Activated naive CD4-positive, alpha-beta T cell (primary cell): ENCODE measurements around the gene NSUN2.
"Not testable (repeated sequence)": the region's sequence is repeated elsewhere in the genome, so short reads cannot be mapped to it uniquely, and the experiment has no call there.

Source experiments
- DNase-seq, 4 experiments: peaks; one replicate each; lab custom pipeline; 2025; lab: John Stamatoyannopoulos, UW

NSUN2 gene

DNA sequence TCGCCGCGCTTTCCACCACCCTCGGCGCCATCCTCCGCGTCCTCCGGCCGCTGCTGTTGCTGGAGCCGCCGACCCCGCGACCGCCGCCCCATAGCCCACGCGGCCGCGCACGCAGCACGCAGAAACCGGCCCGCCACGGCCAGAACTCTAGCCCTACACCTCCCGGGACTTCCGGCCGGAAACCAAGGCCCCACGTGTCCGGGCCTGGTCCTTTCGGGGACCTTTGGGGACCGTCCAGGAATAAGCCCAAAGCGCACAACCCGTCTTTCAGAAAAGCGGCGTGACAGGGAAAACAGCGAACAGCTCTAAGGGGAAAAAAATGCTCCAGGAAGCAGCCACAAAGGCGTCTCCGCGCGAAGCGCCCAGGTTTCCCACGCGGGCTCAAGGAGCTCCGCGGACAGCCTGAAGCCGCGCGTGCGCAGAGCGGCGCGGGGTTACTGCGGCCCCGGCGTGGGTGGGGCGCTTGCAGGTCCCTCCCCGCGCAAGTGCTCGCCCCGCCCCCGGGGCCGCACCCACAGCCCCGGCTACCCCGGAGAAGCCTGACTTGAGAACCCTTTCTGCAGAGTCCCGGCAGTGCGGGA lies at the start of gene NSUN2, which contains the start of gene SRD5A1:
Gene NSUN2 (minus strand): TSS at position 157 of the 581 bp plus-strand sequence. CDS start 65 bp downstream, at position 92.
Gene SRD5A1 (plus strand): TSS at position 553 of the 581 bp plus-strand sequence. CDS start 137 bp downstream, outside the sequence.
- DNase-seq = peak; percentile 79 to 89 (median 87)

DNA sequence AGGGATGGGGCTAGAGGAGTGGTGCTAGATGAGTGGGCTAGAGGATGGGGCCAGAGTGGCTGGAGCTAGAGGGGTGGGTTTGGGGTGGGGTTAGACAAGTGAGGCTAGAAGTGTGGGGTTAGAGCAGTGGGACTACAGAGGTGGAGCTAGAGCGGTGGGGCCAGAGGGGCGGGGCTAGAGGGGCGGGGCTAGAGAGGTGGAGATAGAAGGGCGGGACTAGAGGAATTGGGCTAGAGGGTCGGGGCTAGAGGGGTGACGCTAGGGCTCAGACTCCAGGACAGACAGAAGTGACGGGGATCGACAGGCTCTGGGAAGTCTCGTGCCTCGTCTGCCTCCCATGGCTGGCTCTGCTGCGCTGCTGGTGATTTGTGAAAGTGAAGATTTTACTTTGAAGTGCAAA lies 49.4 kb upstream of the NSUN2 start:
- no peak for DNase-seq

DNA sequence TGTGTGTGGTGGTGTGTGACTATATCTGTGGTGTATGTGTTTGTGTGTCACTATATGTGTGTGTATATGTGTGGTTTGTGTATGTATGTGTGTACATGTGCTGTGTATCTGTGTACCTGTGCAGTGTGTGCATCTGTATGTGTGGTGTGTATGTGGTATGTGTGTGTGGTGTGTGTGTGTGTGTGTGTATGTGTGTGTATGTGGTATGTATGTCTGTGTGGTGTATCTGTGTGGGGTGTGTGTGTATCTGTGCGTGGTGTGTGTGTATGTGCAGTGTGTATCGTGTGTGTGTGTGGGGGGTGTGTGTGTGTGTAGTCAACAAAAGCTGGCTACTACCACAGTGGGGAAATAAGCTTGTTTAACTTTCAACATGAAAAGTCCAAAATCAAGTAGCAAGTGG lies 48.8 kb upstream of the NSUN2 start:
- DNase-seq = no peak

DNA sequence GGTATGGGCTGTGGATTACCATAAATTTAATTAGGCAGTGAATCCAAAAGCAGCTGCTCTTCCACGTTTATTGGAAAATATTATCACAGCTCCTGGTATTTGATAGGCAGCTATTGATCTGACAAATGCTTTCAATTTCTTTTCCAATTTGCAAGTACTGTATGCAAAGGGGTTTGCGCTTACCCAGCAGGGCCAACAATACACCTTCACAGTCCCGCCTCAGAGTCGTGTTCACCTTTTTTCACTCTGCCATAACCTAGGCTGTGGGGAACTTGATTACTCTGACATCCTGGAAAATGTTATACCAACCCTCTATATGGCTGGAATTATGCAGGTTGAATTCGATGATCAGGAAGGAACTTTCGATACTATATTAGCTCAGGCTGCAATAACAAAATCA lies 48.1 kb upstream of the NSUN2 start:
- no peak for DNase-seq

DNA sequence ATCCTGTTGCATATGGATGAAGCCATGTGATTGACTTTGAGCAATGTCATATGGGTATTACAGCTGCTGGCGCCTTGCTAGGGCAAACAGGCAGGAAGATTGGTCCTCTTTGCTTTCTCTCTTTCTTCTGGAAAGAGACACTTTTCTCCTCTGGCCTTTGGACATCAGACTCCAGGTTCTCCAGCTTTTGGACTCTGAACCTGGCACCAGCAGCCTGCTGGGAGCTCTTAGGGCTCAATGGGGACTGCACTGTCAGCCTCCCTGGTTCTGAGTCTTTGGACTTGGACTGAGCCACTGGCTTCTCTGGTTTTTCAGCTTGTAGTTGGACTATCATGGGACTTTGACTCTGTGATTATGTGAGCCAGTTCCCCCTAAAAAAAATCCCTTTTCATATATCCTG lies 45.5 kb upstream of the NSUN2 start:
- DNase-seq = no peak

DNA sequence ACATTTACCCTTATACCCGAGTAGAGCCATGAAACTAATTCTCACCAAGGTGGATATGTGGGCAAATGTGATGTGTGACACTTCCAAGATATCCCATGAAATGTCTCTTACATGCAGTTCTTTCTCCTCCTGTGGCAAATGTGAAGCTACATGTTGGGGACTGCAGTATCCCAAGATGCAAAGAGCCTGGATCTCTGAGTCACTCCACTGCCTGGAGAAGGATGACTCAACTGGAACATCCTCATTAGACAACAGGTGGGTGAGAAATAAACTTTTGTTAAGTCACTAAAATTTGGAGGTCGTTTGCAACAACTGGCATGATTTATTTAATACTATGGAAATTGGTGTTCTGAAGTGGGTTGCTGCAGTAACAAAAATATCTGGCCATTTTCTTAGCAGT lies 43.9 kb upstream of the NSUN2 start:
- DNase-seq = no peak

DNA sequence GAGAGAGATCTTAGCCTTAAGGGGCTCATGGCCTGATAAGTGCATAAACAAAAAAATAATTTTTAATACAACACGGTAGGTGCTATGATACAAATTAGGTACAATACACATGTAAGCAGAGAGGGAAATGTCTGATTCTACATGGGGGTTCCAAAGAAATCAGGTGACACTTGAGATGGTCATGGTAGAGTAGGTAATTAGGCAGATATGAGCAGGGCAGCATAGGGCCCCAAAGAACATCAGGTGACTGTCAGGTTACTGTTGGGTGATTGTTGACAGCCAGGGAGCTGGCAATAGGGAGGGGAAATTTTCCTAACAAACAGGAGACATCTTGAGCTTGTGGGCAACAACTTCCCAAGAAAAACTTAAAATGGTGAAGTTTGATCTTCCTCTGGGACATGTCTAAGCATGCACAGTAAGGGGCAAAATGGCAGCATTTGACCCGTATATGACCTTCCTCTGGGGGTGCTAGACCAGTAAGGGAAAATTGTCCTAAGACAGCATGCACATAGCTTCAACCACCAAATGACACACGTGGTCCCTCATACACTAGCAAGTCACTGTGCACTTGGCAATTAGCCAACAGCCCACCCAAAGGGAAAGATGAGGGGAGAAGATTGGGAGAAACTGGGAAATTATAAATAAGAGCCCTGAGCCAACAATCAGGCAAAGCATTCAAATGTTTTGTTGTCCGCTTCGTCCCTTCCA lies 43.1 kb upstream of the NSUN2 start:
- no peak for DNase-seq

DNA sequence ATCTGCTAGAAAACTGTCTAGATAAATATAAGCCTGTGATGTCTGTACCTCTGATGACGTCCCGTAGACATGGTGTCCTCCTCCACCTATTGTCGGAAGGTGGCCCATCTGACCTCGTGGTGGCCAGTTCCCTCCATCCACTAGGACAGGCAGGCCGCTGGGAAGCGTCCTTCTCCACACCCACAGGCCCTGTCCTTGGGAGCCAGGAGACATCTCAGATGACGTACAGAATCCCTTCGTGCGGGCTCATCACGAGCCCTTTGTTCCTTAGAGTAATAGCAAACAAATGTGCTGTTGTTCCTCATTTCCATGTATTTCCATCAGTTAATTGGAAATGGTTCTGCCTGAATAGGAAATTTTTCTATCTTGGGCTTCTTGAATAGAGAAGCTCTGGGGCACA lies 42.0 kb upstream of the NSUN2 start:
- DNase-seq = no peak

DNA sequence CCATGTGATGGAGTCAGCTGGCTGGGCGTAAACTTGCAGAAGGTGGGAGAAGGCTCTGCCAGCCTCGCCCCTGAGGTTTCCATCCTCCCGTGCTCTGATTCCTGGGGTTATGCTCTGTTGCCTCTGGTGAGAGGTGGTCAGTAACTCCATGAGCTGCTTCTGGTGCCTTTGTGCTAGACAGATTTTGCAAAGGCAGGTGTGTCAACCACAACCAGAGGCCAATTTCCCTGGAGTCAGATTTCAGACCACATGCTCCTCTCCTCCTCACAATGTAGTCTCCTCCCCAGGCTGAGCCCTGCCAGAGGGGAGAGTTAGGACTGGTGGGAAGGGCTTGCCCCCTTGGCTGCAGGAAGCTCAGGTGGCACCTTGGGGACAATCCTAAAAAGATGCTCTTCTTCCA lies 41.6 kb upstream of the NSUN2 start:
- DNase-seq = no peak

DNA sequence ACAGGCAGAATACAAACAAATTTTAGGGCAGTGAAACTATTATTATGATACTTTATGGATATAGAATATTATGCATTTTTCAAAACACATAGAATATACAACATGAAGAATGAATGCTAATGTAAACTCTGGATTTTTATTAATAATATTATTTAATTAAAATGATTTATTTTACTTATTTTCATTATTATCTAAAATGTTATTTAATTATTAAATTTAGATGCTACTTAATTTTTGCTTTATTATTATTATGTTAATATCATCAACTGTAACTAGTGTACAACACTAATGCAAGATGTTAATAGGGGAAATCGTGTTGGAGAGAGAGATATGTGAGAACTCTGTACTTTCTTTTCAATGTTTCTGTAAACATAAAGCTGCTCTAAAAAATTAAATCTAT lies 41.1 kb upstream of the NSUN2 start:
- DNase-seq = no peak

DNA sequence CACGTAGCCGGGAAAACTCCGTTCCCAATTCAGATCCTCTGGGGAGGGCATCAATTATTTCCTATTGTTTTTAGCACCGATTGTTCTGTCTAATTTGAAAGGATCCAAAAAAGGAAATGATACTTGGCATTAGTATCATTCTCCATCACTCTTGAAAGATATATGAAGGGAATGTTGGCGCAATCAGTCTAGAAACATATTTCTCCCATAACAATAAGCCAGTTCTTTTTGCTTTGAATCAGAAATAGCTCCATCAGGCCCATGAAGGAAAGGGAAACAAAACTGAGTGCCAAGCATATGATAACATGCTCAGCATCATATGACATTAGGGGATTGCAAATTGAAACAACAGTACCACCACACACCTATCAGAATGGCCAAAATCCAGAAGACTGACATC lies 40.2 kb upstream of the NSUN2 start:
- no peak for DNase-seq

DNA sequence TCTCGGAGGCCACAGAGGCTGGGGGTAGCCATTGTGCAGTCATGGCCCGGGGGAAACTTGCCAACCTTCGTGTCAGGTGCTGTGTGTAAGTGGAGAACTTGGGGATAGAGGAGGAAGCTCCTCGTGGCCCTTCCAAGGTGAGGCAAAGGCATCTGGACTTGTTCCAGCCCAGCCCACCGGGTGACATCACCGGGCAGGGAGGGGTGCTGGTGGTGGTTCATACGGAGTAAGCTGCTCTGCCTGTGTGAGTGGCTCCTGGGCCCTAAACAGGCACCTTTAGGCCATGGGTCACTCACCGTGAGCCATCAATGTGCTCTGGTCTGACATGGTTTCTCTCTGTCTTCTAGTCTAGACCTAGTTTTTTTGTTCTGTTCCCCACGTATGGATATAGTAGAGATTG lies 35.9 kb upstream of the NSUN2 start:
- not testable (repeated sequence) for DNase-seq

DNA sequence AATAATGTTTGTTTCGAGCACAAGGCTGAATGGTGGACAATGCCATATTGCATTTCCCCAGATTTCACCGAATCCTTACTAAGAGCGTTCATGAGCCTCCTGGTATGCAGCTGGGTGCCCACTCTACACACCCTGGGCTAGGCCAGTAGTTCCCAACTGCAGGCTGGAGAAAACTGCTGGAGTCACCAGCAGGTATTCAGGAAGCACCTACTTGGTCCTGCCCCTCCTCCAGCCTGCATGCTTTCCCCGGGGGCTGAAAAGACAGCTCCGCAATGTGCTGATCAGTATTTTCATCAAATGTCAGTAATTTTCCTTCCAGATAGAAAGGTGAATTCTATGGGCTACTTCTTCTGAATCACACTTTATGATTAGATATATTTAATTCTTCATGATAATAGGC lies 34.8 kb upstream of the NSUN2 start:
- DNase-seq = no peak

DNA sequence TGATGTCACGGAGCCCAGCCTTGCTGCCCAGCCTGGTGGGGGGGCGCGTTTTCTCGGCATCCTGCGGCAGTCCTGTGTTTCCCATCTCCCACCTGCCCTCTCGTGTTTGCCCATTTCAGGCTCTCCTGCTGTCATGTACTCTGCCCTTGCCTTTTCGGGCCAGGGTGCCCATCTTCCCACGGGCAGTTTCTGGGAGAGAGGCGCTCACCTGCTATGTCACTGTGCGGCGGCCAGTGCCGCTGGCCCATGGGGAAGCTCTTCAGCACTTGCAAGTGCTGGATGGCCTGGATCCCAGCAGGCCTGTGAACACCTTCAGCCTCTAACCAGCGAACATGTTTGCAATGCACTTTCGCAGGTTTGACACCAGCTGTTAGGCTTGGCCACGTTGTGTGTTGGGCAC lies 33.9 kb upstream of the NSUN2 start:
- DNase-seq = no peak

DNA sequence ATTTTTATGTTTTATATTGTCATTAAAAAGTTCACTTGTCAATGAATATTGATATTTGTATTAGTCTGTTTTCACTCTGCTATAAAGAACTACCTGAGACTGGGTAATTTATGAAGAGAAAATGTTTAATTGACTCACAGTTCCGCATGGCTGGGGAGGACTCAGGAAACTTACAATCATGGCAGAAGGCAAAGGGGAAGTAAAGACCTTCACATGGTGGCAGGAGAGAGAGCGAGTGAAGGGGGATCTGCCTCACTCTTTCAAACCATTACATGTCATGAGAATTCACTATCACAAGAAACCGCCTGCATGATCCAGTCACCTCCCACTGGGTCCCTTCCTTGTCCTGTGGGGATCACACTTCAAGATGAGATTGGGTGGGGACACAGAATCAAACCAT lies 27.8 kb upstream of the NSUN2 start:
- no peak for DNase-seq

DNA sequence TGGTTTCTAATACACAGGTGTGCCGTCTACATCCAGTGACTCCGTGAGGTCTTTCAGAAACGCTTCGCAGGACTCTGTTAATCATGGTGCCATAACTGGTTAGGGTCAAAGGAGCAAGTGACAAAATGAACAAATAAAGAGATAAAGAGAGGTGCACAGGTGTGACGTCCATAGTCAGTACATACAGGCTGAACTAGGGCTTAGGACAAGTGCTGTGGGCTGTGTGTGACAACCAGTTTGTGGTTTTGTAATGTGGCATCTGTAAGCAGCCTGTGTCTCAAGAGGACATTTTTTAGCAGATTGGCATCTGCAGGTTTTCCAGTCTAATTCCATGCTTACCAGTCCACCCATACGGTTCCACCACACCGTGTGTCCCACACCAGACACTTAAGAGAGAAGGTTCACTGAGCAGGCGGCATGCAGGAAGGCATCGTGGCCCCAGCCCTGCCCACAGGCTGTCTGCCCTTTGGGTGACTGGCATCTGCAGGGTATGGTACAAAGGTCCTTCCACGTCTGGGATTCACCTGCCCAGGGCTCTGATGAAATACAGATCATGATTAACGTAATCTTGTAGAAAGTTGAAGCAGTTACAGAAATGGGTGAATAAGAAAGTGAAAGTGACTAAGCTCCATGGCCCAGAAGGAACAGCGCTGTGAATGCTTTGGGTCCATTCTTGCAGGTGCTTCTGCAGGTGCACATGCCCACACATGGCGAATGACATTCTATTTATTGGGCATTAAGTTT lies 27.3 kb upstream of the NSUN2 start:
- no peak for DNase-seq

DNA sequence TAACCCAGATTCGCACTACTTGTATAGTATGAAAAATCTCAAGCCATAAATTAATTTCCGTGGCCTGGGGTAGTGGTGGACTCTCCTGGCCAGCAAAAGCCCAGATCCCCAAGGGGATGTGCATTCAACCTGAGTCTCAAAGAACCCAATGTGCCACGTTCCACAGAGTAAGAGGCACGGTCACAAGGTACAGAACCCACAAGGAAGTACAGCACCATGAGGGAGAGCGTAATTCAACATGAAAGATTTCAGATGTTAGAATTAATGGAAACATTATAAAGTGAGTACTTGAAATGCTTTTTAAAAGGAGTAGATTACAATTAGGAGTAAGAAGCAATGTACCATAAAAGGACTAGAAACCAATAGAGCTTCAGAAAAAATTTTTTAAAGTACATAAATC lies 23.8 kb upstream of the NSUN2 start:
- no peak for DNase-seq

DNA sequence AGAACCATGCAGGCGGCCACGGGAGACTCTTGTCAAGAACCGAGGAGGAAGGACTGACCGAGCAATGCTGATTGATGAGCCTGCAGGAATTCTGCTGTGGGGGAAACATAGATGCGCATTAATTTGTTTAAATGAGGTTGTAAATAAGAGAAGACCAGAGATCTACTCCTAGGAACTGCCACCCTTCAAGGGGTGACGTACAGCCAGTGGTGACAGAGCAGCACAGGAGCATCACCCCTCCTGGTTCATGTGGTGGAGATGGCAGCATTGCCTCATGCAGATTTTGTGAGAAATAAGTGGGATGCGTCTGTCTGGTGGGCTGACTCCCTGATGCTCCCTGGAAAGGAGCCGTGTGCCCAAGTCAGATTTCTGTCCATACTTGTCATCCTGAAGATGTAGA lies 22.6 kb upstream of the NSUN2 start:
- no peak for DNase-seq

DNA sequence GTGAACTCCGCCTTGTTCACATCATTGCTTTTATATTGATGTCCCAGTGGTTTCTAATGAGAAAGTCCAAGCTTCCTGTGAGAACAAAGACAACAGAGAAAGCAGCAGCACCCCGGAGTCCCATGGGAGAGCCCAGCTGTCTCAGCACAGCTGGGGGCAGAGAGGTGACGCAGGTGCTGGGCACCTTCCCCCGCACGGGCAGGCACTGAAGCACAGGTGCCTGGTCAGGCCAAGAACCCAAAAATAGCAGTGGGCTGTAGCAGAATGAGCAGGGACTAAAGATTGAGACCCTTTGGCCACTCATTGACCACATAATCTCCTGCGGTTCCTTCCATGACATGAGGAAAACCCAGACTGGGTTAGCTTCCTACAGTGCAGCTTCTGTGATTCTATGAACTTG lies 19.2 kb upstream of the NSUN2 start:
- DNase-seq = no peak

DNA sequence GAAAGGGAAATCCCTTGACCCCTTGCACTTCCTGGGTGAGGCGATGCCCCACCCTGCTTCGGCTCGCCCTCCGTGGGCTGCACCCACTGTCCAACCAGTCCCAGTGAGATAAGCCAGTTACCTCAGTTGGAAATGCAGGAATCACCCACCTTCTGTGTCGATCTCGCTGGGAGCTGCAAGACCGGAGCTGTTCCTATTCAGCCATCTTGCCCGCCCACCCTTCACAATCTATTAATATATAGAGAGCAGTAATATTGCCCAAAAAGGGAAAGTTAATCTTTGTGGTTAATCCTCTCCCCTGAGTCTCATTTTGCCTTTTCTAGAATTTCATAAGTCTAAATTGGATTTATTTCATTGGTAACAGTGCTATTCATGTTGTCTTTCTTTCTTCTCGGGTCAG lies 16.8 kb upstream of the NSUN2 start:
- no peak for DNase-seq

DNA sequence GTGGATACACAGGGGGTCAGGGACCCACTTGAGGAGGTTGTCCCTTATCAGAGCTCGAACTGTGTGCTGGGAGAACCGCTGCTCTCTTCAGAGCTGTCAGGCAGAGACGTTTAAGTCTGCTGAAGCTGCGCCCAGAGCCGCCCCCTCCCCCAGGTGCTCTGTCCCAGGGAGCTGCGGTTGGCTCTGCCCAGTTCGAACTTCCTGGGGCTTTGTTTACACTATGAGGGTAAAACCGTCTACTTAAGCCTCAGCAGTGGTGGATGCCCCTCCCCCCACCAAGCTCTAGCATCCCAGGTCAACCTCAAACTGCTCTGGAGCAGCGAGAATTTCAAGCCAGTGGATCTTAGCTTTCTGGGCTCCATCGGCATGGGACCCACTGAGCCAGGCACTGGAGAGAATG lies 16.3 kb upstream of the NSUN2 start:
- DNase-seq = no peak

DNA sequence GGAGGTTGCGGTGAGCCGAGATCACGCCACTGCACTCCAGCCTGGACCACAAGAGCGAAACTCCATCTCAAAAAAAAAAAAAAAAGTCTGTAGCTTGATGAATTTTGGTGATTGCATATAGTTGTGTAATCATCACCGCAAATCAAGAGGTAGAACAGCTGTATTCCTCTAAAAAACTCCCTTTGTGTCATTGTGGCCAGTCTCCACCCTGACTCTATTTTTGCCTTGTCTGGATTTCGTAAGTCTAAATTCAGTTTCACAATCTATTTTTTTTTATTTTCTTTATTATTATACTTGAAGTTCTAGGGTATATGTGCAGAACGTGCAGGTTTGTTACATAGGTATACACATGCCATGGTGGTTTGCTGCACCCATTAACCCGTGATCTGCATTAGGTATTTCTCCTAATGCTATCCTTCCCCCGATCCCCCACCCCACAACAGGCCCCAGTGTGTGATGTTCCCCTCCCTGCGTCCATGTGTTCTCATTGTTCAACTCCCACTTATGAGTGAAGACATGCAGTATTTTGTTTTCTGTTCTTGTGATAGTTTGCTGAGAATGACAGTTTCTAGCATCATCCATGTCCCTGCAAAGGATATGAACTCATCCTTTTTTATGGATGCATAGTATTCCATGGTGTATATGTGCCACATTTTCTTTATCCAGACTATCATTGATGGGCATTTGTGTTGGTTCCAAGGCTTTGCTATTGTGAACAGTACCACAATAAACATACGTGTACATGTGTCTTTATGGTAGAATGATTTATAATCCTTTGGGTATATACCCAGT lies 12.9 kb upstream of the NSUN2 start:
- DNase-seq = not testable (repeated sequence)
